Parathyroid adenoma (tissue), 2 donors: Measurements from ENCODE around the gene FURIN.
A peak's percentile ranks its signal among the peaks of the same experiment; 100 is the strongest.

Experiments
- H2AFZ ChIP-seq: fragments of 300-600 bp; sonication (generic); one replicate; pipeline ENCODE4 v1.7.0; 2017; ENCODE audit warnings: antibody characterized with exemption, mild to moderate bottlenecking
- H3K27ac ChIP-seq: fragments of 300-600 bp; sonication (generic); one replicate; pipeline ENCODE4 v1.7.0; 2017
- H3K27me3 ChIP-seq: fragments of 300-600 bp; sonication (generic); one replicate; pipeline ENCODE4 v1.7.0; 2017; ENCODE audit warnings: low read length; ENCODE audit not compliant: control insufficient read depth, insufficient read depth
- H3K36me3 ChIP-seq: fragments of 300-600 bp; sonication (generic); one replicate; pipeline ENCODE4 v1.7.0; 2017; ENCODE audit warnings: low read length; ENCODE audit not compliant: control insufficient read depth, insufficient read depth
- H3K4me1 ChIP-seq: fragments of 300-600 bp; sonication (generic); one replicate; pipeline ENCODE4 v1.7.0; 2017; ENCODE audit warnings: control low read depth
- H3K4me2 ChIP-seq: fragments of 300-600 bp; sonication (generic); one replicate; pipeline ENCODE4 v1.7.0; 2017; ENCODE audit warnings: low read length
- H3K4me3 ChIP-seq: fragments of 300-600 bp; sonication (generic); one replicate; pipeline ENCODE4 v1.7.0; 2017; ENCODE audit warnings: low read depth, low read length
- H3K79me2 ChIP-seq: fragments of 300-600 bp; sonication (generic); one replicate; pipeline ENCODE4 v1.7.0; 2017; ENCODE audit warnings: control low read depth
- H3K9ac ChIP-seq: fragments of 300-600 bp; sonication (generic); one replicate; pipeline ENCODE4 v1.7.0; 2017; ENCODE audit warnings: mild to moderate bottlenecking
- H3K9me3 ChIP-seq: fragments of 300-600 bp; sonication (generic); one replicate; pipeline ENCODE4 v1.7.0; 2017; ENCODE audit warnings: low read length; ENCODE audit not compliant: control insufficient read depth
- CTCF ChIP-seq: fragments of 300-600 bp; sonication (generic); IDR thresholded peaks from one replicate; pipeline ENCODE4 v1.7.0; 2017; ENCODE audit warnings: antibody characterized with exemption, mild to moderate bottlenecking
- donor health status: primary hyperparathyroidism.

Gene FURIN

GRCh38 chr15:90880381-90881145, 12.2 kb downstream of the FURIN start:
- H3K36me3 ChIP-seq, result no peaks in the 10 kb centered on the region
- no peak overlapping the region for H3K4me3 ChIP-seq
- no peak overlapping the region for H3K4me2 ChIP-seq
- H3K79me2 ChIP-seq, result no peaks in the 10 kb centered on the region
- no peak overlapping the region for H3K27ac ChIP-seq
- no peak for TF ChIP-seq CTCF
- no peaks in the 10 kb centered on the region for H3K27me3 ChIP-seq
- H3K9me3 ChIP-seq, result no peaks in the 10 kb centered on the region
- no peaks in the 10 kb centered on the region for H3K4me1 ChIP-seq
- no peak overlapping the region for H3K9ac ChIP-seq
- H2AFZ ChIP-seq, result no peak overlapping the region

- no peaks in the 10 kb centered on the region for H3K27me3 ChIP-seq
- no peaks in the 10 kb centered on the region for H3K79me2 ChIP-seq
- H3K9me3 ChIP-seq, result no peaks in the 10 kb centered on the region
- H3K9ac ChIP-seq, result no peak overlapping the region
- no peaks in the 10 kb centered on the region for H3K4me1 ChIP-seq
- TF ChIP-seq CTCF, result no peak
- H3K4me2 ChIP-seq, result no peak overlapping the region
- H3K27ac ChIP-seq, result no peak overlapping the region
- H2AFZ ChIP-seq, result no peak overlapping the region
- no peaks in the 10 kb centered on the region for H3K36me3 ChIP-seq
- H3K4me3 ChIP-seq, result no peak overlapping the region
These were observed 13.0 kb downstream of the FURIN start for GRCh38 chr15:90881181-90881977.

GRCh38 chr15:90881978-90882721, 13.8 kb downstream of the FURIN start:
- Histone ChIP-seq H3K4me2 (no peak overlapping the region), H3K4me1 (no peaks in the 10 kb centered on the region), H3K9ac (no peak overlapping the region), H3K79me2 (no peaks in the 10 kb centered on the region), H3K9me3 (no peaks in the 10 kb centered on the region), H3K4me3 (no peak overlapping the region), H3K36me3 (no peaks in the 10 kb centered on the region), H3K27ac (no peak overlapping the region), H2AFZ (no peak overlapping the region), H3K27me3 (no peaks in the 10 kb centered on the region)
- TF ChIP-seq CTCF, result no peak

- Histone ChIP-seq H3K79me2 (no peaks in the 10 kb centered on the region), H2AFZ (no peak overlapping the region), H3K36me3 (no peaks in the 10 kb centered on the region), H3K9me3 (no peaks in the 10 kb centered on the region), H3K27ac (peak overlapping the region; percentile 76), H3K4me1 (no peaks in the 10 kb centered on the region), H3K9ac (no peak overlapping the region), H3K4me2 (no peak overlapping the region), H3K27me3 (no peaks in the 10 kb centered on the region), H3K4me3 (no peak overlapping the region)
- no peak for TF ChIP-seq CTCF
These were observed 14.6 kb downstream of the FURIN start for GRCh38 chr15:90882781-90883525.
